ENCODE data around the gene TMEM208. TPM values are rescaled to one million over a fixed set of nuclear protein-coding genes. Genes with fewer than 3 reads are reported as not detected.

The TMEM208 gene
- total RNA-seq, 4 donors from 2014 or later, result 20.8 to 40.3 (median 31.0) TPM

GRCh38 chr16:67264277-67264676 is 37.3 kb downstream of the TMEM208 start:
- H3K4me3 ChIP-seq (ENCODE audit: low read depth, poor library complexity, severe bottlenecking), result no peak overlapping the region
- no peak for DNase-seq (ENCODE audit: low spot score in 2 of 2)
- WGBS, 2 donors, result 77 to 89% methylated on average over 9 of the region's 9 CpGs
- TF ChIP-seq POLR2A (IDR thresholded peaks at IDR 0.05) (no peak), CTCF (IDR thresholded peaks at IDR 0.05) (no peak)
- intact Hi-C loops (cut with DNase I; ENCODE audit: low total_unique reads), result no loop called here

- intact Hi-C loops (cut with DNase I; ENCODE audit: low total_unique reads), result no loop called here
- 80 to 94% methylated on average over 5 of the region's 5 CpGs for WGBS, 2 donors
- H3K4me3 ChIP-seq (ENCODE audit: low read depth, poor library complexity, severe bottlenecking), result no peak overlapping the region
- TF ChIP-seq CTCF (IDR thresholded peaks at IDR 0.05), result no peak
- TF ChIP-seq POLR2A (IDR thresholded peaks at IDR 0.05), result no peak
- DNase-seq (ENCODE audit: low spot score in 2 of 2), result no peak
Observed at GRCh38 chr16:67264866-67265265, 37.9 kb downstream of the TMEM208 start.

GRCh38 chr16:67265834-67266233 is 38.9 kb downstream of the TMEM208 start:
- TF ChIP-seq CTCF (IDR thresholded peaks at IDR 0.05), result no peak
- TF ChIP-seq POLR2A (IDR thresholded peaks at IDR 0.05), result no peak
- 68 to 72% methylated on average over 8 of the region's 8 CpGs for WGBS, 2 donors
- intact Hi-C loops (cut with DNase I; ENCODE audit: low total_unique reads), result no loop called here
- no peak for DNase-seq (ENCODE audit: low spot score in 2 of 2)
- no peak overlapping the region for H3K4me3 ChIP-seq (ENCODE audit: low read depth, poor library complexity, severe bottlenecking)

GRCh38 chr16:67268136-67268579 is 41.2 kb downstream of the TMEM208 start:
- no peak for TF ChIP-seq POLR2A (IDR thresholded peaks at IDR 0.05)
- TF ChIP-seq CTCF (IDR thresholded peaks at IDR 0.05), result no peak
- 48 to 52% methylated on average over 5 of the region's 5 CpGs for WGBS, 2 donors
- intact Hi-C loops (cut with DNase I; ENCODE audit: low total_unique reads), result no loop called here
- DNase-seq (ENCODE audit: low spot score in 2 of 2), result no peak
- H3K4me3 ChIP-seq (ENCODE audit: low read depth, poor library complexity, severe bottlenecking), result no peak overlapping the region

- WGBS, 2 donors, result 25 to 41% methylated on average over 5 of the region's 5 CpGs
- no peak for DNase-seq (ENCODE audit: low spot score in 2 of 2)
- intact Hi-C loops (cut with DNase I; ENCODE audit: low total_unique reads), result no loop called here
- no peak overlapping the region for H3K4me3 ChIP-seq (ENCODE audit: low read depth, poor library complexity, severe bottlenecking)
- TF ChIP-seq POLR2A (IDR thresholded peaks at IDR 0.05) (no peak), CTCF (IDR thresholded peaks at IDR 0.05) (no peak)
Observed at GRCh38 chr16:67269766-67270165, 42.8 kb downstream of the TMEM208 start.

- TF ChIP-seq CTCF (IDR thresholded peaks at IDR 0.05) (no peak), POLR2A (IDR thresholded peaks at IDR 0.05) (no peak)
- 80 to 81% methylated on average over 11 of the region's 11 CpGs for WGBS, 2 donors
- no peak for DNase-seq (ENCODE audit: low spot score in 2 of 2)
- no peak overlapping the region for H3K4me3 ChIP-seq (ENCODE audit: low read depth, poor library complexity, severe bottlenecking)
- intact Hi-C loops (cut with DNase I; ENCODE audit: low total_unique reads), result no loop called here
Observed at GRCh38 chr16:67270931-67271338, 44.0 kb downstream of the TMEM208 start.
